Measurements from ENCODE around the gene COL5A1.
"Not testable (repeated sequence)": the region's sequence is repeated elsewhere in the genome, so short reads cannot be mapped to it uniquely, and the experiment has no call there.

The COL5A1 gene

DNA sequence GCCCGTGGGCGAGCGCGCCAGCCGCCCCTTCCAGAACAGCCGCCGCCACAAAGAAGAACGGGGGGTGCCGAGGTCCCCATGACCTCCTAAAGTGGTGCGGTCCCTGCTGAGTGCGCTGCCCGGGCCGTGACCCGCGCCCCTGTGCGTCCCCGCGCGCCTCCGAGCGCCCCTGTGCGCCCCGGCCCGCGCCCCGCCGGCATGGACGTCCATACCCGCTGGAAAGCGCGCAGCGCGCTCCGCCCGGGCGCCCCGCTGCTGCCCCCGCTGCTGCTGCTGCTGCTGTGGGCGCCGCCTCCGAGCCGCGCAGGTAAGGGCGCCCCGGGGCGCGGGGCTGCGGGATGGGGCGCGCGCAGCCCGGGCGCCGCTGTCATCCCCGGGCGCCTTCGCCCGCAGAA lies 384 bp downstream of the COL5A1 start:
- DNase-seq, result peak in 1 of 2 donors; percentile 4

DNA sequence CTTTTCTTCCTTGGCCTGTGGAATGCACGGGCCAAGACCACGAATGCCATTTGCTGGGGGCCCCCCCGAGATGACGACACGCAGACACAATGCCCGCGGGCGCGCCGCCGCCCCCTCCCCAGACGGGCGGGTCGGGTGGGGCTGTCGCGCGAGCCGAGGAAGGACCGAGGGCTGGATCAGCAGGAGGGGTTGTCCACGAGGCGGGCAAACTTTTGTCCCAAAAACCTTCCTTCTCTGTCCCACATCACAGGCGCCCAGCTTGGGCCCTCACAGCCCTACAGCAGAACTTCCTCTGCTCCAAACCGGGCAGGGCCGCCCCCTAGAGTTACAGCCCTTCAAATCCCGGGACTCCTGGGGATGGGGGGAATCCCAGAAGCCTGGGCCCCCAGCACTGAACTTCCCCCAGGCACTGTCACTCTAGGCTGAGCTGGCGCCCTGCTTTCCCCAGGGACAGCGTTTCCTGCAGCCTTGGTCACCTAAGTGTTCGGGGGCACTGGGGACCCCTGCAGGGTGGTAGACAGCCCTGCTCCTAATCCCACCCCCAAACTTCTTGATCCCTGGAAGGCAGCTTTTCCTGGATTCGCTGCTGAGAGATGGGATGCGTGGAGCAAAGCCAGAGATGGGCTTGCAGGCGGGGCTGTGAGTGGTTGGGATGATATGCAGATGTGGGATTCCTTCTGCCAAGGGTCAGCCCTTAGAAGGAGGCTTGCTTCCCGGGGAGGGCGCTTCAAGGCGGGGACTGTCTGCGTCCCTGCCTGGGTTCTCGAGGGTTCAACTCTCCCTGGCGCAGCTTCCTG lies 980 bp downstream of the COL5A1 start:
- DNase-seq, result no peak

DNA sequence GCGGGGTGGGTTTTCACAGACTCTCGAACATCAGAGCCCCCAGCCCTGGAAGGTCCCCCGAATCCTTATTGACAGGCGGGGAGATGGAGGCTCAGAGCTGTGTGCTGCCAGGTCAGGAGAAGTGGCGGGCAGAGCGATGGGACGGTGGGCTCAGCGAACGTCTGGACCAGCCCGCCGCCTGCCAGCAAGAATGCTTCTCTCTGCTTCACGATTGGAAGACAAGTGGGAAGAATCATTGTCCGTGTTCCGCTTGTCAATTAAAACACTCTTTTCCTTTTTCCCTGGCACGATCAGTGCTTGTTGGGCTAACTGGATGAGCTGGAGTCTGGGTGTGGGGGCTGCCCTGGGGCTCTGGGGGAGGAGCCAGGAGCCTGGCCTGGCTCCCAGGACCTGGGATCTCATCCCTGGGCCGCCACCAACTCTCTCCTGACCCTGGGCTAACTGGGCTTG lies 1.6 kb downstream of the COL5A1 start:
- no peak for DNase-seq

DNA sequence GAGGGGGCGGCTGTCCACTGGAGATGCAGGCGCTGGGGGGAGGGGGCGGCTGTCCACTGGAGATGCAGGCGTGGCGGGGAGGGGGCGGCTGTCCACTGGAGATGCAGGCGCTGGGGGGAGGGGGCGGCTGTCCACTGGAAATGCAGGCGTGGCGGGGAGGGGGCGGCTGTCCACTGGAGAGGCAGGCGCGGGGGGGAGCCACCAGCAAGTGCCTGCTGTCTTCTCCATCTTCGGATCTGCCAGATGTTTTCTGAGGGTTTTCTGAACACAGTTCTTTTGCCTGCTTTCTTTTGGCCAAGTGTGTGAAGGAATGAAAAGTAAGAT lies 2.8 kb downstream of the COL5A1 start:
- not testable (repeated sequence) for DNase-seq

DNA sequence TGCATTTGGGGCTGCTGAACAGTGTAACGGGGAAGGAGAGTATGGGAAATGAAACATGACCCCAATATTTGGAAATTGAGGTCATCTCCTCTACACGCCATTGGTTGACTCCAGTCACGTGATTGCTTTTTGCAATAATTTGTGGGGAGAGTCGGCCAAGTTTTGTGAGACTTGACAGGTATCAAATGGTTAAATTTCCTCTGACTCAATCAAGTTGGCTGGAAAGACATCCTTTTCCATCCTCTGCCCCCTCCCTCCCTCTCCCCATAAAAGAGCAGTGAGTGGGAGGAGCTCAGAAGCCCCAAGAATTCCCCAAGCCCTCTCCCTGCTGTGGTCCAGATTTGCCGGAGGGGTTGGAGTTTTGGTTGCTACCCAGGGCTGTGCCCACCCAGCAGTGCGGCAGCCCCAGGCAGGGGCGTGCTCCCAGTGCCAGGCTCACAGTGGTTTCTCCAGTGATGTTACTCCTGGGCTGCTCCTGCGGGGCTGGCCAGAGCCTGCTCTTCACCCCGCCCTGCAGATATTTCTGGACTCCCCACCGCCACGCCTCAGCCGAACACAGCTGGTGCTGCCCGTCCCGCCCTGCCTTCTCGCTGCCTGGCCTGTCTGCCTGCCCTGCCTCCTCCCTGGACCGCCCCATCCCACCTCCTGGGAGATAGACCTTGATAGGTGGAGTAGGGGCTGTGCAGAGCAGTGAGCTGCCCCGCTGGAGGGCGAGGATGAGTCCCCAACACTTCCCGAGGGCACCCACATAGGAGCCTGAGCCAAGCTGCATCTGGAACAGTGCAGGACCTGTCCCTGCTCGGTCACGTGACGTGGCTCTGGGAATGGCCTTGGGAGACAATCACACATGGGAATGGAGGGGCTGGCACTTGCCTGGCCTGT lies 3.4 kb downstream of the COL5A1 start:
- no peak for DNase-seq

DNA sequence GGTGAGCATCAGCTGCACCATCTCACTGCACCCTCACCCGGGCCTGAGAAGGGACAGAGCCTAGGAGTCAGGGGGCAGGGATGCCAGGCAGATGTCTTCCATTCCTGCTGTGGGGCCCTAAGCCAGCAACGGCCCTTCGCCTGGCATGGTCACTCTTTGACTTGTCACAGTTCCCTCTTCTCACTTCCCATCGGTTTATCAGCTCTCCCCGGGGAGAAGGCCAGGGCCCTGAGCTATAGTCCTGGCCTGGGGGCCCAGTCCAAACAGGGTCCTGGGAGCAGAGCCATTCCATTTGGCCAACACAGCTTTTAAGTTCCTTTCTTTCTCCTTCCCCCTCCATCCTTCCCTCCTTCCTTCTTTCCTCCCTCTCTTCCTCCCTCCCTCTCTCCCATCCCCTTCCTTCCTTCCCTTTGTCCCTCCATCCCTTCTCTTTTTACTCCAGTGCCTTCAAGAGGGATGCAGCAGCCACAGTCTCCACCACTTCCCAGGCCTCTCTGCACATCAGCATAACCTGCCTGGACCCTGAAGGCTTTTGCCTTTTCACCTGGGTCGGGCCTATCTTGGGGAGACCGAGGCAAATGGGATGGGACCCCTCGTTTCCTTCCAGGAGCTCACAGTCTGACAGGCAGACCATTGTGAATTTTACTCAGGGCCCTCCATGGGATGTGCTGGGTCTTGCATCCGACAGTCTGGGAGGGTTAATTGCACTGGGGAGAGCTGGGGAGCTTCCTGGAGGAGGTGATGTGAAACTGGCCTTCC lies 4.2 kb downstream of the COL5A1 start:
- DNase-seq, result no peak

DNA sequence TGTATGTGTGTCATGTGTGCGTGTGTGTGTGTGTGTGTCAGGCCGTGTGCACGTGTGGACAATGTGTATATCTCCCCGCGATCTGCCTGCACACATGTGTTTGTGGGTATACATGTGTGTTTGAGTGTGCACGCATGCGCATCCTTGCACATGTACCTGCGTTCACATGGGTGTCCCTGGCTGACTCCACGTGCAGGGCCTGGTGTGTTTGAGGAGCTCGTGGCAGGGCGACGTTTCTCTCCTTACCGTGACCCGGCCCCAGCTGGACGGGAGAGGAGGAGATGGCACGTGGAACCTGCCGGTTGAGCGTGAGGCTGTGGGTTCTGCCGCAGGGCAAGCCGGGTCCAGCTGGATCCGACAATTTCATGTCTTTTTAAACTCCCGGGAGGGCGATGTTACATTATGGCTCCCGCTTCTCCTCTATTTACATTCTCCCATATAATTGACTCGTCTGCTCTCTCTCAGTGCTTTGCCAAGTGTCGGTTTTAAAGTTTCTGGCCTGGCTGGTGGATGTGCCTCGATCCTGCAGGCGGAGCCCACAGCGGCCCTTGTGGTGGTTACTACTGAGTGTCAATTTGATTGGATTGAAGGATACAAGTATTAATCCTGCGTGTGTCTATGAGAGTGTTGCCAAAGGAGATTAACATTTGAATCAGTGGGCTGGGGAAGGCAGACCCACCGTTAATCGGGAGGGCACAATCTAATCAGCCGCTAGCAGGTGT lies 5.9 kb downstream of the COL5A1 start:
- no peak for DNase-seq

DNA sequence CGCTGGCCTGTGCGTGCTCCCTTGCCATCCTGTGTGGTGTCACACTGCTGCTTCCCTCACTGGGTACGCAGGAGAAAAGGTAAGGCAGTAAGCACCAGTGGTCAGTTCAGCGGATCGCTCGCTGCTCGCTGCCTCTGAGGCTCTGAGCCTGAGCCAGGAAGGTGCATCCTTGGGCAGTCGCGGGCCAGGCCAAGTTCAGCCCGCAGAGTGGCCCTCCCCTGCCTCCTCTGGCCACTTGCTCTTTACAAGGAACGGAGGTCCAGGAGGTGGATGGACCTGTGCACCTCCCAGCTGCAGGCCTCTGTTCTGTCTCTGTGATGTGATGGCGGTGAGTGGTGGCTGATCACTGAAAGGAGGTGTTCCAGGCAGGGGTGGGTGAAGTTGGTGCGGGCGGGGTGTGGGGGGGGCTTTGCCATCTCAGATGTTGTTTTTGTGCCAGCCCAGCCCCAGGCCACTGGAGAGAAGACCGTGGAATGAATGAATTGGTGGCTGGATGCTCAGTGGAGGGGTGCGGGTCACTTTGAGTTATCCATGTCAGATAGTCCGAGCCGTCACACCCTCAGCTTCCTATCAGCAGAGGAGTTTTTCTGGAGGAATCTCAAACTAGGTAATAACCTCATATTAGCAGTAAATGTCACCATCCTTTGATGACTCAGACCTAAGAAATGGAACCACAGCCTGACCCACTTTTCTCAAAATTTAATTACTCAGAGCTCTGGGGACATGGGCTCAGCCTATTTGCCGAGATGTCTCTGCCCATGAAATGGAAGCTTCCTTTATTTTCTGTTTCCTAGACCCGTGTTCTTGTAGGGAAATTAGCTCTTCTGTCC lies 7.3 kb downstream of the COL5A1 start:
- DNase-seq, result no peak

DNA sequence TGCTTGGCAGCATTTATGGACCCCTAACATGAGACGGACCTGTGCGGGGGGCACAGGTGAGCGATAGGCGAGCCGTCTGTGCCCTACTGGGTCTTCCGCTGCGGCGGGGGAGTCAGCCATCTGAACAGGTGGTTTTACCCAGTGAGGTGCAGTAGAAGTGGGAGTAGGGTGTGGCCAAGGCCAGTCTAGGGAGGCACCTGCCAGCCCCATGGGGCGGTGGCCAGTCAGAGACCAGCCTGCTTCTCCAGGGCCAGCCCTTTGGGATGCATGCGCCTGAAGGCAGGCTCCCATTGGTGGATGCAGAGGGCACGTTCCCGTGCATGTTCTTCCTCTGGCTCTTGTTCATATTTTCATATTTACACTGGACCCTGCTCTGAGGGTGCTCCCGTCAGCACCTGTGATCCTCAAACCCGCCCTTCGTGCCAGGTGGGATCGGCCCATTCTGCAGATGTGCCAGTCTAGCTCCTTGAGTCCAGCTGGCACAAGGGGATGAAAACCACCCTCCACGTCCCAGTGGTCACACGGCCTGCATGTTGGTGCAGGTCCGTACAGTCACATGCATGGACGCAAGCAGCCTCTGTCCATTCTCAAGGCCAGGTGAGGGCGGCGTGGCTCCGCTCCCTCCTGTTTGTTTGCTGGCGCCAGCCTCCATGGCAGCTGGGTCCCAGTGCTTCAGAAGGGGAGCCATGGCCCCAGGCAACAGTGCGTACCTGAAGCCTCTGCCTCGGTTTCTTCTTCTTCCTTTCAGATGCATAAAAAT lies 9.0 kb downstream of the COL5A1 start:
- no peak for DNase-seq

DNA sequence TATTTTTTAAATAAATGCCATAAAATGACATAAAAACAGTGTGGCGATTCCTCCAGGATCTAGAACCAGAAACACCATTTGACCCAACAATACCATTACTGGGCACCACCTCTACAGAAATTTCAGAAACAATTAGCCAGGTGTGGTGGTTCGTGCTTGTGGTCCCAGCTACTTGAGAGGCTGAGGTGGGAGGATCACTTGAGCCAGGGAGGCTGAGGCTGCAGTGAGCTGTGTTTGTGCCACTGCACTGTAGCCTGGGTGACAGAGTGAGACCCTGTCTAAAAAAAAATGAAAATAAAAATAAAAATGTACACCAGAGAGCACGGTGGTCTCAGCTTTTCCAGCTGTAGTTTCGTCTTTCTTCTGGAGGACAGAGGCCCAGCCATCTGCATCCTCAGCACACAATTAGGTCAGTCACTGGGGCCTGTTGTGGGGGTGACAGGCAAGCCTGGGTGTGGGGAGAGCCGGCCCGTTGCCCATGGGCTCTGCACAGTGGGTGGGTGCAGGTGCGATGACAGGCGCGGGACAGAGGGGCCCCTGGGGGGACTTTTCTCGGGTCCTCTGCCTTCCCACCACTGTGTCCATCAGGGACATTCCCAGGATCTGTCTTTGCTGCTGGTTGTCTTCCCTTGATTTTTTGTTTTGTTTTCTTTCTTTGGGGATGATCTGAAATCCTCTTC lies 9.8 kb downstream of the COL5A1 start:
- no peak for DNase-seq

DNA sequence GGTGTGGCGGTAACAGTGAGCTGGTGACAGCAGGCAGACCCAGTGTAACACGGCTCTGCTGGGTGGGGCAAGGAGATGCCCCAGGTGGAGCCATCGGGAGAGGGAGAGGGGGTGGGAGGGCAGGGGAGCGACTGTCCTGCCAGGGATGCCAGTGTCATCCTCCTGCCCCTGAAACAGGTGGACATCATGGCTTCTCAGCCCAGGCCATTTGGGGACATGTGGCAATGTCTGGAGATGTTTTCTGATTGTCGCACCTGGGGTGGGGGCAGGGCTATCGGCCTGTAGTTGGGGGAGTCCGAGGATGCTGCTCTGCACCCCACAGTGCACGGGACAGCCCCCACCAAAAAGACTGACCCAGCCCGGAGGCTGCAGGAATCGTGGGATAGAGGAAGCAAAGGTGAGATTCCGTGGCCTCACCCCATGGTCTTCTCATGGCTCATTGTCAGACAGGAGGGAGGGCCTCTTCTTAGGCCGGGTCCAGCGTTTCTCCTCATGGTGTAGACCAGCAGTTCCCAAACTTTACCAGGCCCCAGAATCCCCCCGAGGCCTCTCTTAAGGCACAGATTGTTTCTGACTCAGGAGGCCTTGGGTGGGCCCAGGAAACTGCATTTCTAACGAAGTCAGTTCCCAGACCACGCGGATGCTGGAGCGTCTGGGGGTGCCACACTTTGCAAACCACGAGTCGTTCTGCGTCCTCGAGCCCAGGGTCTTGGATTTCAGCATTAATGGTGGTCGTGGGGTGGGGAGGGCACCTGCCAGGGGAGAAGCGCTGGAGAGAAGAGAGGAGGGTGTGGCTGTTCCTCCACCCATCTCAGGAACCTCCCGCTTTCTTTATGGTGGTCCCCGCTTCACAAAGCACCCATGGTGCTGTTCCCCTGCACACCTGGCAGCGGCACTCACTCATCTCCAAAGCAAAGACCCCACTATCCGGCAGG lies 11.0 kb downstream of the COL5A1 start:
- no peak for DNase-seq

DNA sequence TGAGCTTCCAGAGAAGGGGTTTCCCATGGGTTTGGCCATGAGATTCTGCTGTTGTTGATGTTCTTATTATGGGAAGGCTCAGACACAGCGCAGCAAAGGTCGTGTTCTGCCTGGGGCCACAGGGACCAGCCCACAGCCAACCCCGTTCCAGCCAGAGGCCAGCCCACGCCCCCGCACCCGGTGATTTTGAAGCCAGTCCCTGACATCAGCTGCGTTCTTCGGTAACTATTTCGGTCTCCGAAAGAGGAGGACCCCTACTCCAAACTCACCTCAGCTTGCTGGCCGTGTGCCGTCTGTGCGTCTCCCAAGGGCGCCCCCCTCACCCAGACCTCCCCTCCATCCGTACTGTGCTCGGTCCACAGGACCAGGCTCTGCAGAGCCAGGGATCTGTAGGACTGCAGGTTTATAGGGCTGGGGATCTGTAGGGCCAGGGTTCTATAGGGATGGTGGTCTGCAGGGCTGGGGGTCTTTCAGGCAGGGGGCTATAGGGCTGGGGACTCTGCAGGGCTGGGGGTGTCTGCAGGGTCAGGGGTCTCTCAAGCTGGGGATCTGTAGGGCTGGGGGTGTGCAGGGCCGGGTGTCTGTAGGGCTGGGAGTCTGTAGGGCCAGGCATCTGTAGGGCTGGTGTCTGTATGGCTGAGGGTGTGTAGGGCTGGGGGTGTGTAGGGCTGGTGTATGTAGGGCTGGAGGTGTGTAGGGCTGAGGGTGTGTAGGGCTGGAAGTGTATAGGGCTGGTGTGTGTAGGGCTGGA lies 11.8 kb downstream of the COL5A1 start:
- no peak for DNase-seq

DNA sequence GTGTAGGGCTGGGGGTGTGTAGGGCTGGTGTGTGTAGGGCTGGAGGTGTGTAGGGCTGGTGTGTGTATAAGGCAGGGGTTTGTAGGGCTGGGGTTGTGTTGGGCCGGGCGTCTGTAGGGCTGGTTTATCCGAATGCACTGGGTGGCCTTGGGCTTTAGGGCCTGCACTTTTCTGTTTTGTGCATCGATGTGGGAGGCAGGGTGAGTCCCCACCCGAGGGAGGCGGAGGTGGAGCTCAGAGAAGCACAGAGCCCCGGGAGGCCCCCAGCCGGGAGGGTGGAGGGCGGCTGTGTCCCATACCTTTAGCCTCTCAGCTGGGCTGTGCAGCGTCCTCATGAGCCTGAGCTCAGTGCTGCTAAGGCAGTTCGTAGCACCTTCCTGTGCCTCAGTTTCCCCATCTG lies 13.5 kb downstream of the COL5A1 start:
- no peak for DNase-seq

DNA sequence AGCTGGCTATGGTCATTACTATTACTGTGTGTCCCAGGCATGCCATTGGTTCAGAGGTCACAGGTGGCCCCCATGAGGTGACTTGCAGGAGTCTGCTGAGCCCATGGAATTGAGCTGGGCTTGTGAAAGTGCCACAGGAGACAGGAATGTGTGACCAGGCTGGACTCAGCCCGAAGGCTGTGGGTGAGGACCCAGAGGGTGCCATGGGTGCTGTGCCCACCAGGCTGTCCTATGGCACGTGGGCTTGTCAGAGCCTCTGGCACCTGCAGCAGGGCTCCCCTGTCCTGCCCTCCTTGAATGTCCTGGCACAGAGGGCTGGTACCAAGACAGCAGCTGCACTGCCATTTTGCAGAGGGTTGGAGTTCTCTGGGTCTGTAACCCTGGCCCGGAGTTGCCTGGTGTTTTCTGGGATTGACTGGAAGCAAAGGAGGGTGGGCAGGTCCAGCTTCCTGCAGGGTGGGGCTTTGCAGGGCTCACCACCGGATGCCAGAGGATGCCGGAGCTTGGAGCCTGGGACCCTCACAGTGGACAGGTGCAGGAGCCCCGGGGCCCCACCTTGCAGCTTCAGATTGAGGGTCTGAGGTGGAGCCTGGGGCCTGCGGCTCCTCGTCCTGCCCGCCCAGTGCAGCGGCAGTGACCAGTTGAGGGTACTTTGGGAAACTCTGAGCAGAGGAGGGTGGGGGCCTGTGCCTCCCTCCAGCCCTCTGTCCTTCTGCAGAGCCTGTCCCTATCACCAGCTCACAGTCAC lies 14.2 kb downstream of the COL5A1 start:
- no peak for DNase-seq

DNA sequence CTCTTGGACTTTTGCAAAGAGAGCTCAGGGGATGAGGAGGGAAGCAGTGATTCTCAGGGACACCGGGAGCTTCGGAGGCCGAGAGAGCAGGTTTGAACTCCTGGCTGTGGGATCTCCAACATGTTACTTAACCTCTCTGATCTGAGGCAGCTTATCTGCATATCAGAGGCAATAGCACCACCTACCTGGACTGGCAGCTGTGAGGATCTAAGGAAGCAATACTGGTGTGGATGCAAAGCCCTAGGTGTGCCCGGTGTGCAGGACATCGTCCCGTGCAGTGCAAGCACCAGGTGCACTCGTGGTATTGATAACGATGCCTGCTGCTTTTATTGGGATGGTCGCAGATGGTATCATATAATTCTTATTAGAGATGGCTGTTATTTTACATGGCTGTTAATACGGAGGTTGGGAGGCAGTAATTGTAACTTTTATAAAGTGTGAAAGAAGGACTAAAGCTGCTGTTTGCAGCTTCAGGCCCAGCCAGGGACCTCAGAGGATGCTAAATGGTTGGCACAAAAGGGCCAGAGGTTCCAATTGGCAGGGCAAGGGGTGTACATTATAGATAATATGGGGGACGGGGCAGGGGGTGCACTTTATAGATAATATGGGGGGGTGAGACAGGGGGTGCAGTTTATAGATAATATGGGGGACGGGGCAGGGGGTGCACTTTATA lies 14.9 kb downstream of the COL5A1 start:
- no peak for DNase-seq

DNA sequence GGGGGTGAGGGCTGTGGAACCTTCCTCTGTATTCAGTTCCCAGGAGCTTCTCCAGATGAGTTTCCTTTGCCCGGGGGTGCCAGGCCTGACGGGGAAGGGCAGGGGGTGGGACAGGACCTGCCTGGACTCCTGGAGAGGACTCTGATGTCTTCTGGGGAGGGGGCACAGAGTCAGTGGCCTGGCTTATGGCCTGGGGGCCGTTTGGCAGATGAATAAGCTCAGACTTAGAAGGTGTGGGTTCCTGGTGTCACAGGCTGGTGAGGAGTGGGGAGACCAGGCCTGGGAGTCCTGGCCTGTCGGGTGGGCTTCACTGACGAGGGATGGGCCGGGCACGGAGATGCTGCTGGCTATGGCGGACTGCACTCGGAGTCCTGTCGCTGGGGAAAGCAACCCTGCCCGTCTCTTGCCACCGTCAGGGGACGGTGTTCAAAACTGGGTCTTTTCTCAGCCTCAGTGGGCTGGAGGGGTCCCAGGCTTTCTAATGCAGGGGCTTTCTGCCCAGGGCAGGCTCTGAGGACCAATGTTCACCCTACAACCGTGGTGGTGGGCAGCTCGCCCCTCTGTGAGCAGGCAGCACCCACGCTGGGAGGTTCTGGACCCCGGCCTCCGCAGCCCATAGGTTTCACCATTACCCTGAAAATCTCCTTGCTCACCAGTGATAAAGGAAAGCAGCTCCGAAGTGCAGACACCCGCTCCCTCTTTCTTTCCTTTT lies 16.2 kb downstream of the COL5A1 start:
- DNase-seq, result no peak
